ENCODE data around the gene THUMPD3.

Gene THUMPD3

DNA sequence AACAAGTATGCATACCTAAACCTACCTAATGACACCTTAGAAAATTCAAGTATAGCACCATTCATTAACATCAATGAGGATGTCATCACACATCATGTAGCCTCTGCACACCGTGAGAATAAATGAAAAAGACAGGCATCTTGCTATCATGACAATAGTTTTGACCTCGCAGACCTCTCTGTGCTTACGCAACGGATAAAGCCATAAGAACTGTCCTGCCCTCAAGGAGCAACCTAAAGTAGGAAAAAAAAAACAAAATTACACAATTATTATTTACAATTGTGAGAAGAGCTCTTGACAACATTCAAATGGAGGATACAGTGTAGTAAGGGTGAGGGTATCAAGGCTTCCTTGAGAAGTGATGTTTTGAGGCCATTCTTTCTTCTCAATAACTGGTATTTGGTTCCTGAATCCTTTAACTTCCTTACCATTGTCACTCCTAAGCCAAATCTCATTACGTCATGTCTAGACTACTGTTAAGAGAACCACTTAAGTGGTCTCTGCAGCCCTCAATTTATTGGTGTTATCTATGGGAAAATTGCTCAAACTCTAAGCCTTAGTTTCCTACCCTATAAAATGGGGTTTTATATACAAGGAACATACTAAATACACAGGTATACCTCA, 27.5 kb downstream of the THUMPD3 start:
- no peaks in the 10 kb centered on the region for H3K27me3 ChIP-seq (ENCODE audit: insufficient read depth, low read length, poor library complexity, severe bottlenecking)
- no peaks in the 10 kb centered on the region for H3K9me2 ChIP-seq (replicated peaks; ENCODE audit: low read depth, low read length)
- no peak overlapping the region for H3K4me3 ChIP-seq (ENCODE audit: low read length, poor library complexity, severe bottlenecking)
- H3K36me3 ChIP-seq (ENCODE audit: insufficient read depth, low read length), result peaks cover 76% of the 10 kb centered on the region
- no peak overlapping the region for H3K9ac ChIP-seq (ENCODE audit: low read depth, low read length, poor library complexity, severe bottlenecking)
- peaks cover 79% of the 10 kb centered on the region for H3K79me2 ChIP-seq (ENCODE audit: insufficient read depth, low read length)
- no peaks in the 10 kb centered on the region for H3K9me3 ChIP-seq (ENCODE audit: insufficient read depth, low read depth, low read length)
- peaks cover 71% of the 10 kb centered on the region for H4K20me1 ChIP-seq (ENCODE audit: insufficient read depth, low read length, poor library complexity, severe bottlenecking)
- TF ChIP-seq EZH2phosphoT487 (IDR thresholded peaks at IDR 0.05; ENCODE audit: borderline replicate concordance), result no peak
- TF ChIP-seq, protein P1, sequence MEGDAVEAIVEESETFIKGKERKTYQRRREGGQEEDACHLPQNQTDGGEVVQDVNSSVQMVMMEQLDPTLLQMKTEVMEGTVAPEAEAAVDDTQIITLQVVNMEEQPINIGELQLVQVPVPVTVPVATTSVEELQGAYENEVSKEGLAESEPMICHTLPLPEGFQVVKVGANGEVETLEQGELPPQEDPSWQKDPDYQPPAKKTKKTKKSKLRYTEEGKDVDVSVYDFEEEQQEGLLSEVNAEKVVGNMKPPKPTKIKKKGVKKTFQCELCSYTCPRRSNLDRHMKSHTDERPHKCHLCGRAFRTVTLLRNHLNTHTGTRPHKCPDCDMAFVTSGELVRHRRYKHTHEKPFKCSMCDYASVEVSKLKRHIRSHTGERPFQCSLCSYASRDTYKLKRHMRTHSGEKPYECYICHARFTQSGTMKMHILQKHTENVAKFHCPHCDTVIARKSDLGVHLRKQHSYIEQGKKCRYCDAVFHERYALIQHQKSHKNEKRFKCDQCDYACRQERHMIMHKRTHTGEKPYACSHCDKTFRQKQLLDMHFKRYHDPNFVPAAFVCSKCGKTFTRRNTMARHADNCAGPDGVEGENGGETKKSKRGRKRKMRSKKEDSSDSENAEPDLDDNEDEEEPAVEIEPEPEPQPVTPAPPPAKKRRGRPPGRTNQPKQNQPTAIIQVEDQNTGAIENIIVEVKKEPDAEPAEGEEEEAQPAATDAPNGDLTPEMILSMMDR (conservative IDR thresholded peaks at IDR 0.05; ENCODE audit: low read length), result no peak
- H2AFZ ChIP-seq (ENCODE audit: low read length), result no peak overlapping the region
- H3F3A ChIP-seq (ENCODE audit: low read depth), result peaks cover 7% of the 10 kb centered on the region; the same call in 1 of the 2 replicates
- H3K4me2 ChIP-seq (ENCODE audit: low read depth, low read length, poor library complexity, severe bottlenecking), result no peak overlapping the region
- peaks cover 36% of the 10 kb centered on the region for H3K4me1 ChIP-seq (ENCODE audit: insufficient read depth, low read length, poor library complexity, severe bottlenecking)

DNA sequence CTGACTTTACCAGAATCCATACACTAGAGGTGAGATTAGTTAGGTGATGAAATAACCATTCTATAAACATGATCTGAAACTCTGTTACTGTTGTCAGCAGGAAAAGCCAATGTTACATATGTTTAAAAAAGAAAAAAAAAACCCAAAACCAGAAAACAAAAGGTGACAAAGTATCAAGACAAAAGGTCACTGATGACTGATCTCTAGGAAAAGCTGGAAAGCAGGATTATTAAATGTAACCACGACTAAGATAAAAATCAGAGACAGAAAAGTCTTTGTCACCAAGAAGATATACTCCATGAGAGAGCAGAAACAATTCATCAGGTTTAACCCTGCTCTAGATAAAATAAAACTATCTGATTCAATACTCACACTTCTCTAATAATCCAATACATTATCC, 29.2 kb downstream of the THUMPD3 start:
- Histone ChIP-seq H3K9ac (ENCODE audit: low read depth, low read length, poor library complexity, severe bottlenecking) (peak overlapping the region; percentile 44), H3K79me2 (ENCODE audit: insufficient read depth, low read length) (peaks cover 81% of the 10 kb centered on the region), H3K4me3 (ENCODE audit: low read length, poor library complexity, severe bottlenecking) (peak overlapping the region; percentile 45), H3F3A (ENCODE audit: low read depth) (peaks cover 12% of the 10 kb centered on the region; the same call in 1 of the 2 replicates), H2AFZ (ENCODE audit: low read length) (no peak overlapping the region), H4K20me1 (ENCODE audit: insufficient read depth, low read length, poor library complexity, severe bottlenecking) (peaks cover 72% of the 10 kb centered on the region), H3K27me3 (ENCODE audit: insufficient read depth, low read length, poor library complexity, severe bottlenecking) (no peaks in the 10 kb centered on the region), H3K4me2 (ENCODE audit: low read depth, low read length, poor library complexity, severe bottlenecking) (peak overlapping the region; percentile 96), H3K9me2 (replicated peaks; ENCODE audit: low read depth, low read length) (no peaks in the 10 kb centered on the region), H3K9me3 (ENCODE audit: insufficient read depth, low read depth, low read length) (no peaks in the 10 kb centered on the region), H3K4me1 (ENCODE audit: insufficient read depth, low read length, poor library complexity, severe bottlenecking) (peaks cover 39% of the 10 kb centered on the region), H3K36me3 (ENCODE audit: insufficient read depth, low read length) (peaks cover 63% of the 10 kb centered on the region)
- no peak for TF ChIP-seq EZH2phosphoT487 (IDR thresholded peaks at IDR 0.05; ENCODE audit: borderline replicate concordance)
- TF ChIP-seq, protein P1 (conservative IDR thresholded peaks at IDR 0.05; ENCODE audit: low read length), result no peak

DNA sequence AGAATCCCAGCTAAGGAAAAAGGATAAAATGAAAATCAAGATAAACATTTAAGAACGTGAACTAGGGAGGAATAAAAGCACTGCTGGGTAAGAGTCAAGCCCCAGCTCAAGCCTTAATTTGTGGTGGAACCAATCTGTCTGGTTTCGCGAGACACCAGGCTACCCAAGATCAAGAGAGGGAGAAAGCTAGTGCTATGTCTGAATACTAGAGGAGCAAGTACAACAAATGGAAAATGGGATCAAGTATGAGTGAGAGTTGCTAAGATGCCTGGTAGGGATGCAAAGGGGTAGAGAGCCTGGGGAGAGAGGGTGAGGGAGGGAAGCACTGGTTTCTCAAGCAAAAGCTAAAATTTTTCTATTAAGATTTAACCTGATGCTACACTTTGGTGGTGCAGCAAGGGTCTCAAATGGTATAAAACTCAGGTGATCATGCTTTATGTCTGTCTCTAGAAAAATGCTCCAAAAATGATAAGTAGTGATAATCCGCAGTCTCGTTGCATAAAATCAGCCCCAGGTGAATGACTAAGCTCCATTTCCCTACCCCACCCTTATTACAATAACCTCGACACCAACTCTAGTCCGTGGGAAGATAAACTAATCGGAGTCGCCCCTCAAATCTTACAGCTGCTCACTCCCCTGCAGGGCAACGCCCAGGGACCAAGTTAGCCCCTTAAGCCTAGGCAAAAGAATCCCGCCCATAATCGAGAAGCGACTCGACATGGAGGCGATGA, 32.9 kb downstream of the THUMPD3 start:
- Histone ChIP-seq H3F3A (ENCODE audit: low read depth) (peaks cover 11% of the 10 kb centered on the region; the same call in 1 of the 2 replicates), H4K20me1 (ENCODE audit: insufficient read depth, low read length, poor library complexity, severe bottlenecking) (peaks cover 83% of the 10 kb centered on the region), H3K4me2 (ENCODE audit: low read depth, low read length, poor library complexity, severe bottlenecking) (peak overlapping the region; percentile 96), H3K36me3 (ENCODE audit: insufficient read depth, low read length) (peaks cover 32% of the 10 kb centered on the region; the same call in 1 of the 2 replicates), H3K9me3 (ENCODE audit: insufficient read depth, low read depth, low read length) (no peaks in the 10 kb centered on the region), H3K27me3 (ENCODE audit: insufficient read depth, low read length, poor library complexity, severe bottlenecking) (peaks cover 5% of the 10 kb centered on the region), H3K9me2 (replicated peaks; ENCODE audit: low read depth, low read length) (no peaks in the 10 kb centered on the region), H3K9ac (ENCODE audit: low read depth, low read length, poor library complexity, severe bottlenecking) (peak overlapping the region; percentile 92), H3K79me2 (ENCODE audit: insufficient read depth, low read length) (peaks cover 85% of the 10 kb centered on the region), H2AFZ (ENCODE audit: low read length) (no peak overlapping the region; the same call in 1 of the 2 replicates), H3K4me3 (ENCODE audit: low read length, poor library complexity, severe bottlenecking) (peak overlapping the region; percentile 98), H3K4me1 (ENCODE audit: insufficient read depth, low read length, poor library complexity, severe bottlenecking) (peaks cover 45% of the 10 kb centered on the region)
- TF ChIP-seq EZH2phosphoT487 (IDR thresholded peaks at IDR 0.05; ENCODE audit: borderline replicate concordance), result no peak
- TF ChIP-seq, protein P1 (conservative IDR thresholded peaks at IDR 0.05; ENCODE audit: low read length), result no peak
